Measurements from ENCODE around the gene CDC7.
A peak's percentile ranks its signal among the peaks of the same experiment; 100 is the strongest.

CDC7 gene

DNA sequence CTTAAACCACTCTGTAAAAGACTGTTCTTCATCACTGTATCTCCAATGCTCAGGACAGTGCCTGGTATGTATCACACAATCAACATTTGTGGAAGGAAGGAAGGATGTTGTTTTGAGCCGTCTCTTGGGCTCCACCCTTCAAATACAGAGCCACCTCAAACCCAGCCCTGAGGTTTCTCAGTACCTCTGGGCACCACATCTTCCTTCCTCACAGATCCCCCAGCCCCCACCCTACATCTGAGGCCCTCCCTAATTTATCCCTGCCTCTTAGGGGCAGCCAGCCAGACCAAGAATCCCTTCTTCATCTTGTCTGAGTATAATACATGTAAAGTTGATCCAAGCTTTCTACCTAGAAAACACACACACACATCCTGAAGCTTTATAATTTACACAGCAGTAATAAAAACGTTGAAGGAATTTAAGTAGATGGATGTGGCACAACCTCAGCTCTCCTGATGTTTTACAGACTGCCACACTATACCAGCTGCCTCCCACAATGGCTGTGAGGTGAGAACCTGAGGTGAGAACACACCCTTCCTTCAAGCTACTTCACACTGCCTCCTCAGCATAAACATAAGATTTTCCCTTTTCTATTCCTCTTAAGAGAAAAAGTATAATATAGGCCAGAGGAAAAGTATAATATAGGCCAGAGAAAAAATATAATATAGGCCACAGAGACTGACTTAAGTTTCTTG, 48.5 kb downstream of the CDC7 start:
- DNase-seq = no peak

DNA sequence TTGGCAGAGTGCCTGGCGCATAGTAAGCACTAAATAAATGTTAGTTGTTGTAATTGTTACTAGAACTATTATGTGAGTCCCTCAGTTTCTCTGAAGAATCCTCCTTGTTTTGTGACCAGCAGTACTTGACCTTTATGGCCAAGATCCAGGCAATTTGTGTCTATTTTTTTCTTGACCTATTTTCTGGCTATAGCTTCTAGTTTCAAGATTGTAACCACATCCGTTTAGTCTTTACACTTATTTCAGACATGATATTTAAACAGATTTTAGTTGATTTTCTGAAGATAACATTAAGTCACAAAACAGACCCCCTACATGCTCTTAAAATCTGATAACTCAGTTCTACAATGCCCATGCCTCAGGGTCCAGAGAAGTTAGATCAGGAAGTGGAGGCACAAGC, 50.3 kb downstream of the CDC7 start:
- no peak for DNase-seq

DNA sequence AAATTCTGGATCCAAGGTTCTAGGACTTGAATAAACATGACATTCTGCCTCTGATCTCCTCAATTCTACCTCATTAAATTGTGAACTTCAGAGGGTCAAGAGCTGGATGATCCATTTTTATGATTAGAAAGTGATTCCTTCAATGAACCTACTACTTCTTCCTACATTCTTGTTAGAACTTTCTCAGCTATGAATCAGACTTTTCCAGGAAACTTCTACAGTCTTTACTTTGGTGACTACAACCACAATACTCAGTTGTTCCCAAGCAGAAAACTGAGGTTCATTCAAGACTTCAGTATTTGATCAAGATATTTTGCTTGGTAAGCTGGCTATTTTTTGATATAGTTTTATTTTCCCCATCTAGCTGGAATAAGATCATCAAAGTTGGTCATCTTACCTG, 51.4 kb downstream of the CDC7 start:
- DNase-seq = no peak

DNA sequence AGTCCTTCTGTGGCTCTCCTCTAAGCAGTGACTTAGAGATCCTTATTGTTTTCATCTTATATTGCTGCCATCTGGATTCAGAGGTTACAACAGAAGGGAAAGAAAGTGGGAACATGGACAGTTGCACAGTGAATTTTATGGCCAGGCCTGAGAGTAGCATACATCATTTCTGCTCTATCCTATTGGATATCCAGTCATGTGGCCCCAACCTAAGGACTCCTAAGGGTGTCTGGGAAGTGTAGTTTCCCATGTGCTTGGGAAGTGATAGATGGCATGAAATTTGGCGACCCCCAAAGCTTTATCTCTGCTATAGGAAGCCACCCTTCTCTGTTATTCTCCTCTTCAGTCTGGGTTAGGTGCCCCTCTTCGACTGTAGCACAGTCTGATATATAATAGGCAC, 51.9 kb downstream of the CDC7 start:
- DNase-seq = no peak

DNA sequence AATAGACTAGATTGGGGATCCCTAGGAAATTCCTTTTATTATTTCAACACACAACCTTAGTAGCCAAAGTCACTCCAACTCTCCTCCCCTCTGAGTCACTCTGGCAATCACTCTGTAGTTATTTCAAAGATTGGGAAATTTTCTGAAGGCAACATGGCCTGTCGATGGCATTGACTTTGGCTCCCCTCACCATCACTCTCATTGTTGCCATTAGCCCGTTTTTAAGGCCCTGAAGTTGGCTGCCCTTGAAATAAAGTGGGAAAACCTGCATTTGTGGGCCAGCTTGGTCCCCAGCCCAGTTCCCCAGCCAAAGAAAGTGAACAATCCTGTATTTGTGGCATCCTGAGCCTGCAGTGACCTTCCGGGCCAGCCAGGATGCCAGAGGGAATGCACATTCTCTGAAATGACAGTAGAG, 52.5 kb downstream of the CDC7 start:
- DNase-seq = no peak

DNA sequence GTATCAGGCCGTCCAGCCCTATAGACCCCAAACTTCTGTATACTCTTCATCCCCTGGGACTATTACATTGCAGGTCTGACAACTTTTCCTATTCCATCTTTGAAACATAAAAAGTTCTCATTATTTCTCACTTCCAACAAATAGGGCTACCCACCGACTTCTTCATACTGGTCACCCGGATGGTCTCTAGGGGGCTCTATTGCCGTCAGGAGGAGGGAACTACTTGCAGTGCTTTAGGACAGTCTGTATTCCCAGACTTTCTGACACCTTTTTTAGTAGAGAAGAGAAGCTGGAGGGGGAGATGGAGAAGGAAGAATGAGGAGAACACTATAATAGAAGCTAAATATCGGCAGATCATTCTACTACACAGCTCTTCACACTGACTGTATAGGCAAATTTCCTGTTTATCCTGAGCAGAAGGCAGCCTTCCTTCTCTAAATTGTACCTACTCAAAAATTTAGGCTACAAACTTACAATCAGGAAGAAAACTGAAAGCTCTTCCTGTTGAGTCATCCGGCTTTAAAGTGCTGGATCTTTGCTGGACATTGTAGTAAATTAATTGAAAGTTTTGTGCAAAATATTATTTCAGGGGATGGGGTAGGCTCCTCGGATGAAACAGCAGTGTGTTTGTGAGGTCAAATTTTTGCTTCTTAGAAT, 54.6 kb downstream of the CDC7 start:
- DNase-seq = no peak

DNA sequence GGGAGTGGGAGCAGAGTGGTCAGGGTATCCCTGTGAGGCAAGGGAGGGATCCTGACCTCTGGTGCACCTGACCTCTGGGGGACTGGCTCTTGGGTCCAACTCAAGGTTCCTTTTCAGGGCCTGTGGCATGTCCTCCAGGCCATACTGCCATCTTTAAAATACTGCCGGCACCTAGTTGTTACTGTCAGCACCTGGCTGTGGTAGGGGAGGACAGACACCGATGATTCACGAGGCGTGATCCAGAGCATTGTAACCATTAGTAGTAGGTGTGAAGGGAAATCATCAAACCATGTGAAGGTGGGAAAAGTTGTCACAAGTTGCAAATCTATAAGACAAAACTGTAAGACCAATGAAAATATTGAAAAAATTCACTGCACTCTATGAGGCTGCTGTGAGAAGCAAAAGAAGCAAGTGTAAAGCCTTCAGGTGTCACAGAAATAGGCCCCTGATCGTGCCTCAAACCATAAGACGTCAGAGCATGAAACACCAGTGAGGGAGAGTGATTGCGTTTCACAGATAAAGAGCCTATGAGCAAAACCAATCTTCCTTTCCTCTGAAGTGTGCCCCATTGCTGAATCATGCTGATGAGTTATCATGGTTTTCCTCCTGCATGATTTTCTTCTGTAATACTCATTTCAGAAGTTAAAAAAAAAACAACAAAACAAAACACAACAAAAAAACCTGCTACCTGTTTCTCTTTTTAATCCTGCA, 55.3 kb downstream of the CDC7 start:
- peak; percentile 78 for DNase-seq

DNA sequence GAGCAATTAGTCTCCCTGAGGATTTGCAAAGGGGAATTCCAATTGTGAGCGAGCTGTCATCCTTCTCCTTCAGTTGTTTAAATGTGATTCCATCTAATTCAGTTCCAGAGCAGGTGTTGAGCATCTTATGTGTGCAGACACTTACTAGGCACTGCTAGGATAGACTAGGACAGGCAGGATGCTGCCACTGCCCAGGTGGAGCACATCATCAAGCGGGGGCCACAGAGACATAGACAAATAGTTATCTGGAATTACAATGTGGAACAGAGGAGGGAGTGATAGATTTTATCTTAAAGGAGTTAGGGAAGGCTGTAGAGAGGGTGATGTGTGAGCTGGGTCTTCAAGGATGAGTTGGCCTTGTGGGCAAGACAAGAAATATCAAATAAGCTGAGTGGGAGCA, 55.9 kb downstream of the CDC7 start:
- DNase-seq = no peak

DNA sequence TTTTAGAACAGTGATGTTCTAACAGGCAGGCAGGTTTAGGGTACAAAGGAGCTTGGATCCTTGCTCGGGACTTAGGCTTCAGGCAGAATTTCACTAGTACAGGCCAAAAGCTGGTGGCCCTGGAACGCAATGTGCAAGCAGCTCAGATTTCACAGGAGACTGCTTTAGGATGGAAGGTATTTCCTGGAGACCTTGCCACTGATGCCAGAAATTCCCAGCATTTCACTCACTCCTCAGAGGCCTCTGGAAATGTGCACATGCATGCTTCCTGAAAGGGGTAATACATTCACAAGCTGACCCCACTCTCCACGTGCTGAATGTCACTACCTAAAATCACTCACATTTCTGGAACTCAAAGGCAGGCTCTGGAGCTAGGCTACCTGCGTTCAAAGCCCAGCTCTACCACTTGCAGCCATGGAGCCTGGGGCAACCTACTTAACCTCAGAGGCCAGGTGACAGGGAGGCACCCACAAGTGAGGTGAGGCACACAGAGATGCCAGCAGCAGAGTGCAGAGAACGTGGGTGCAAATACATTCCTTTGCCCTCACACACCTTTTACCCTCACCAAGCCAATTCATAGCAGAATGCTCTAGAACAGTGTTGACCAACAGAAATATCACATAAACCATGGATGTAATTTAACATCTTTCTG, 56.5 kb downstream of the CDC7 start:
- no peak for DNase-seq

DNA sequence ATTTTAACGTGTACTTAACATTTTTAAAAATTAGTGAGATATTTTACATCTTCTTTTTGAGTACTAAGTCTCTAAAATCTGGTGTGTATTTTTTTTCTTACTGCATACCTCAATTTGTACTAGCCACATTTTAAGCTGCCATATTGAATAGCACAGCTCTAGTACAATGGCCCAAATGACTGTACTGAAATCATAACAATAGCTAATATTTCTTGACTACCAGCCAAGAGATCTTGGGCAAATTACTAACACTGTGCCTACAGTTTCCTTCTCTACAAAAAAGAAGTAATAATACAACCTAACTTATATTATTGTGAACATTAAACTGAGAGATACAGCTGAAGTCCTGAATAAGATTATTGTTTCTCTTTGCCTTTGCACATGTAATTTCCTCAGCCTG, 57.2 kb downstream of the CDC7 start:
- no peak for DNase-seq

DNA sequence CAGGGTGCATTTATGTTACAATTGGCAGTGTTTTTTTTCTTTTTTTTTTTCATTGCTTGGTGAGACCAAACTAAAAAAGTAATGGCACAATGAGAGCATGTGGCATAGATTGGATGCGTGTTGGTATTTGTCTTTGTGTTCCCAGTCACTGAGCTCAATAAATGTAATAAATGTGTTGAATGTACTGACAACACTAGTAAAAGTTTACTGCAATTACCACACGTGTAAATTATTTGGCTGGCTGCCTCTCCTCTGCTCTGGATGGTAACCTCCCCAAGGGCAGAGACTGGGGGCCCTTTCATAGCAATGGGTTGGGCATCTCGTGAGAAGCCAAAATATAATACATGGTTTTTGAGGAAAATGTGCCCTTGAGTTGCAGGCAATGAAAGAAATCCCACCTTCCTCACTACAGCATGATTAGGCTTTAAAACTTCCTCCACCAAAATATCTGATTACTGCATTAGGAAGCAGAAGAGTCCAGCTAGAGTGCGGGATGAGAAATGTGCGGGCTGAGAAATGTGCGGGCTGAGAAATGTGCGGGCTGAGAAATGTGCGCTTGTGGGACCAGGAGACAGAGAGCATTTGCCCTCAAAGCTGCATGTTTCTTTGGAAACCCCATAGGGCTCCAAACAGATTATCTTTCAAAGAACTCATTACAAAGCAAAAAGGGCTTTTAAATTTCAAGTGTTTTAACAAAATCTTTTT, 58.5 kb downstream of the CDC7 start:
- no peak for DNase-seq

DNA sequence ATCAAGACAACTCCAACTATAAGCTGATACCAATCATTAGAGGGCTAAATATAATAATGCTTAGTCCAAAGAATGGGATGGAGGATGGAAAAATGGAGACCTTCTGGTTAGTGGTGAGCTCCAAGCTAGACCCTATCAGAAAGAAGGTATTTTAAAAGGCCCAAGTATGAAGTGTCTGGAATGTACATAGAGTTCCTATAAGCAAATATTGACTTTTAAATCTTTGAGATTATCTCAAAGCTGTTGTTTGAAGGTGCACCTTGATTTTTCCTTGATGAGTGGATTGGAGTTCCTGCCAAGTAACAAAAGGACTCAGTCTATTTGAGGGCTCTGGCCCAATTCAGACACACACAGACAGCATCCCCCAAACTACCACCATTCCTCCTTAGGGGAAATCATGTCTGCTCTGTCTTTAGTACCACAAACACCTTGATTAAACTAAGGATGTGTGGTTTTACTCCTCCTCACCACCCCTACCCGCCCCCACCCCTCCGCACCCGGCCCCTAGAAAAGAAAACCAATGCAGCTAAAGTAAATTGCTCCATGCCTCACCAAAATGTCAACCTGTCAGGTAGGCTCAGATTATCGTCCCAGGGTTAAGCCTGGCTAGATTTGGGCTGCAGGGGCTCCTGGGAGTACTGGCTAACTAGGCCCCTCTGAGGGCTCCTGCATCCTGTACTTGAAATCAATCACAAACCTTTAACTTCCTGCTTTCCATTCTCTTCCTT, 59.4 kb downstream of the CDC7 start:
- no peak for DNase-seq

DNA sequence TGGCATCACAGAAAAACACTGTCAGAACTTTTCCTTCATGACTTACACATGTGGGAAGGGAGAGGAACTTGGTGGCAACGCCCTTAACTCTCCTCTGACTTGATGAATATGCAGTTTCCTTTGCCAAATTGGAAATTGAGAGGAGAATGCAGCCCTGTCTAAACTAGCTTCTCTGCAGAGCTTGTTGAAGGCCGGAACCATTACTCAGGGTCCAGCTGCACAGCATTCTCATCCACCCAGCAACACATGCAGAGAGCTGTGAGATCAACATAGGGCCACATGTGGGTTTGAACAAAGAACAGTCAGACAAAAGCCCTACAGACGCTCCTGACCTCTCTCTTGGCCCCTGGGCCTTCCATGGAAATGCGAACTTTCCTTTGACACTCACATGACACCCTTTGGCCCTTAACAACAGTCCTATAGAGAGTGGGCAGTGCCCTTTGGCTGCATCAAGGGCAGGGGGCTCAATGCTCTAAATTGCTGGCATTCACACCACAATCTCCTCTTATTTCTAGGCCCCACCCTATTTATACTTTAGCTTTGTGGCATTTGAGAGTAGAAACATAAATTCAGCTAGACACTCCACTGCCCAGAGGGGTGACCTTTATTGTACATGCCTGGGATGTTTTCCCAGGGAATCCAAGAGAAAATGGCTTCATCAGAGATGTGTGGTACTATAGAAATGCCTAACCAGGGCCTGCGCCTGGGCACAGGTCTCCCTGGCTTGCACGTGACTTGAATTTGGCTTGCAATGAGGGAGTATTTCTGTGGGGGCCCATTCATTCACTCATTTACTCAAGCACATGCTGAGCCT, 64.4 kb downstream of the CDC7 start:
- DNase-seq = no peak

DNA sequence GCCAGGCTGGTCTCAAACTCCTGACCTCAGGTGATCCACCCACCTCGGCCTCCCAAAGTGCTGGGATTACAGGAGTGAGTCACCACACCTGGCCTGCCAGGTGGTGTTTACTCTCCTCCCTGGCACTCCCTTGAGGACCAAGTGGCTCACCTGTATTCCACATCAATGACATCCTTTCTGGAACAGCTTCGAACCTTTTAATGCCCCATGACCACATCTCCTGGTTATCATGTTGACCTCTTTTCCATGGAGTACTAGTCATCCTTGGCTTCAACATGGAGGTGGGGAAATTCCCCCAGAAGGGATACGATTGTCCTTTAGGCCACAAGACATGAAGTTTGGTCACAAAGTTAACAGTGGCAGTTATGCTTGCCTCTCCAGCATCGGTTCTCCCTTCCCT, 66.9 kb downstream of the CDC7 start:
- DNase-seq = no peak

DNA sequence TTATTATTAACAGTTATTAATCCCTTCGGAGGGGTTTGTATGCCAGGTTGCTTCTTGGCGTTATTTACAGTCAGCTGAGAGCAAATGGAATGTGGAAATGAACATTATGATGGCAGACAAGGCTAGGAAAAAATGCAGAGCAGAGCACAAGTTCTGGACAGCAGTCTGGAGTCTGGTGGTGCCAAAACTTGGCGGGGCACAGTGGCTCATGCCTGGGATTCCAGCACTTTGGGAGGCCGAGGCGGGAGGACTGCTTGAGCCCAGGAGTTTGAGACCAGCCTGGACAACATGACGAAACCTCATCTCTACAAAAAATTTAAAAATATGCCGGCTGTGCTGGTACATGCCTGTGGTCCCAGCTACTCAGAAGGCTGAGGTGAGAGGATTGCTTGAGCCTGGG, 67.6 kb downstream of the CDC7 start:
- DNase-seq = no peak

DNA sequence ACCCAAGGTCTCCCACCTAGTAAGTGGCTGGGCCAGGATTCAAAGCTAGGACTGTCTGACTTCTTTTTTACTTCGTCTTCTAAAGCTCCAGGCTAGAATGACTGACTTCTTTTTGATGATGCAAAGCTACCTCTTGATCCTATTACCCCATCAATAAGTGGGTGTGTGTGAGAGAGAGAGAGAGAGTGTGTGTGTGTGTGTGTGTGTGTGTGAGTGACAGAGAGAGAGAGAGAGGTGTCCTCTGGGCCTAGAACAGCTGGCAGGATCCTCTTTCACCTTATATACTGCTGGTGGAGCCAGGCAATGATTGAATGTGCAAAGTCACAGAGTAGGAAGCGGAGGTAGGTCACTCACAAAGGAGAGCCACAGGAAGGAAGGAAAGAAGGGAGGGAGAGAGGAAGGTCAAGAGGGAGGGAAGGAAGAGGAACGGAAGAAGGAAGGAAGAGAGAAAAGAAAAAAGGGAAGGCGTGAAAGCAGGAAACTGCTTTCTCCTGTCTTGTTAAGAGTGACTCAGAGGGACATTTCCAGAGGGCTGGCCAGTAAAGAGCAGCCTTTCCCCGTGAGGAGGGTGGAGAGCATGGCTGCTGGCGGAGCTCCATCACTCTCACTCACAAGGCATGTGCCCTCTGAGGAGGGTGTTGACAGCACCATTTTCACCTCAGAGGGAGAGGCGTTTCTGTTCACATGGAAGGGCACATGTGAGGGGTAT, 68.9 kb downstream of the CDC7 start:
- no peak for DNase-seq

DNA sequence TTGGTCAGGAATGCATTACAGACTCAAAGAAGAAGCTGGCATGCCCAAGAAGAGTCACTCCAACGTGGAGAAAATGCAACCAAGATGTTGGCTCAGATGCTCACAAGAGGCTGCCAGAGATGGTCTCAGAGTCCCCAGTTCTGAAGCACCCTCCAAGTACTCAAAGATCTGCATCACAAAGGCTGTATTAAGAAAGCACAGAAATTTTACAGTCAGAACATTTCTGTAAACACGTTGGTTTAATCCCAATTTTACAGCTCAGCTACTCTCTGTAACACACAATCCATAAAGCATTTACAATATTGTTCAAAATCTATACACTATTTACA, 69.4 kb downstream of the CDC7 start:
- no peak for DNase-seq

DNA sequence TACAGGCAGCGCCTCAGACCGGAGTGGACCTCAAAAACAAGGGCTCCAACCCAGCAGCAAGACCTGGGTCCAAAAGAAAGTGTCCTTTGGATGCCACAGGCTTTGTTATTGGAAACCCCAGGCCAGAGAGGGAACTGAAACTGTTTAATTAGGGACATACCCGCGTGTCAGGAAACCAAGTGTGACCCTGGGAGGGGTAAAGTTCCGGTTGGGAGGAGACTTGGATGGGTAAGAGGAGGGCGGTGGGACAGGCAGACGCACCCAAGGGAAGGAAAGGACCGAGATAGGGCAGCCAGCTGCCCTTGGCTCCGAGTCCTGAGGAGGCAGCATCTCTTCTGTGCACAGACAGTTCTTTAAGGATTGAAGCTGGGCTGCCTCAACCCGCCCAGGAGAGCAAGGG, 71.4 kb downstream of the CDC7 start:
- DNase-seq = no peak

Data from hematopoietic multipotent progenitor cell treated with erythropoietin and hydrocortisone succinate and interleukin-3 and kit ligand, for 4 days (in vitro differentiated cells).